Measurements from ENCODE around the gene DNAJA2. TPM values are rescaled to one million over a fixed set of nuclear protein-coding genes. Genes with fewer than 3 reads are reported as not detected.

The DNAJA2 gene
- polyA plus RNA-seq, 2 of the 4 experiments (the other 2 are of a cell fraction), result 33.7 to 82.3 TPM

DNA sequence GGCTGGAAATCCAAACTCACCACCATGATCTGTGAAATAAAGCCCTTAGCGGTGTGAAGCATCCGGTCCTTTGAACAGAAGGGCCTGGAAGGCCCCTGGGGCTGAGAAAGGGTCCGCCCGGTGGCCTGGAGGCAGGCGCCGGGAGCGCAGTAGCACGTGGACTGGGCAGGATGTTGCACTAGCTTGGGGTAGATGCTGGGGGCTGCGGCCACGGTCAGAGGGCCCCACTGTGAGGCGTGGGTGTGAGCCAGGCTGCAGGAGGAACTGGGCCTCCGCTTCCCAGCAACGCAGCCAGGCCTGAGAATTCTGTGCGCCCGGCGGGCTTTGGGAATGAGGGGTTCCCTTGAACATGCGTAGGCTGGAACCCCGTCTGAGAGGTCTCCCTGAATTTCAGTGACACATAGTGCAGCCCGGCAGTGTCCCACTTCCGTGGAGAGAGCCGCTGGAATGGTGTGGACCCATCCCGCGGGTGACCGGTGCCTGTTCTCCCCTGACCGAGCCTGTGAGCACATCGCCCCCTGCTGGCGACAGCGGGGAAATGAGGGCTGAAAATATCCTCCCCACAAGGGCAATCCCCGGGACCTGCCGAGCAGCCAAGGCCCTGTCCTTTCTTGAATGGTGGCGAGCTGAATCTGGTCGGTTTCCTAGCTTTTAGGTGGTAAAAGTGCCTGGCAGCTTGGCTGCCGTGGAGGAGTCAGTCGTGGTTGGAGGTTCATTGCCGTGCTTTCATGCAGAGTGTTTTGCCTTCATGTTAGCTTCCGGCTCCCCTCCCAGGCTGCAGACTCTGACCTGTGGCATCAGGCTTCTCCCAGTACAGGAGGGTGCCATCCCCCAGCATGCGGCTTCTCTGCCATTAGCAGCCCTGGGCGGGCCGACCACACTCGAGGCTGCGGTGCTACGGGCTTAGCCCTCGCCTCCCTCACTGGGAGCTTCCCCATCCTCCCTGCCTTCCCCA, 43.8 kb downstream of the DNAJA2 start:
- ATAC-seq (peak; percentile 86 to 96), FAIRE-seq (peak; percentile 74), DNase-seq (ENCODE audit: low read depth in 1 of 2, low spot score in 1 of 2) (peak; percentile 62 to 81)
- no peak overlapping the region for H3K4me3 ChIP-seq
- H3K27ac ChIP-seq, result no peak overlapping the region
- H3K4me2 ChIP-seq, result no peak overlapping the region
- 64% methylated on average over 25 of the region's 43 CpGs for WGBS (ENCODE audit: missing lambda C conversion rate)
- CTCF ChIA-PET, result interaction anchor here (0.6 to 6.7 kb wide), 37 partner anchors 9 to 1649 kb away, joined by 3 to 82 read pairs (median 5); partner anchors contain the start of gene GPT2
- TF ChIP-seq, protein P1, sequence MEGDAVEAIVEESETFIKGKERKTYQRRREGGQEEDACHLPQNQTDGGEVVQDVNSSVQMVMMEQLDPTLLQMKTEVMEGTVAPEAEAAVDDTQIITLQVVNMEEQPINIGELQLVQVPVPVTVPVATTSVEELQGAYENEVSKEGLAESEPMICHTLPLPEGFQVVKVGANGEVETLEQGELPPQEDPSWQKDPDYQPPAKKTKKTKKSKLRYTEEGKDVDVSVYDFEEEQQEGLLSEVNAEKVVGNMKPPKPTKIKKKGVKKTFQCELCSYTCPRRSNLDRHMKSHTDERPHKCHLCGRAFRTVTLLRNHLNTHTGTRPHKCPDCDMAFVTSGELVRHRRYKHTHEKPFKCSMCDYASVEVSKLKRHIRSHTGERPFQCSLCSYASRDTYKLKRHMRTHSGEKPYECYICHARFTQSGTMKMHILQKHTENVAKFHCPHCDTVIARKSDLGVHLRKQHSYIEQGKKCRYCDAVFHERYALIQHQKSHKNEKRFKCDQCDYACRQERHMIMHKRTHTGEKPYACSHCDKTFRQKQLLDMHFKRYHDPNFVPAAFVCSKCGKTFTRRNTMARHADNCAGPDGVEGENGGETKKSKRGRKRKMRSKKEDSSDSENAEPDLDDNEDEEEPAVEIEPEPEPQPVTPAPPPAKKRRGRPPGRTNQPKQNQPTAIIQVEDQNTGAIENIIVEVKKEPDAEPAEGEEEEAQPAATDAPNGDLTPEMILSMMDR (IDR thresholded peaks at IDR 0.05), result peak; percentile 83
- peak; percentile 64 for TF ChIP-seq SMC3 (IDR thresholded peaks at IDR 0.05)
- TF ChIP-seq SREBF2 (IDR thresholded peaks at IDR 0.05), result no peak
- TF ChIP-seq ZC3H11A (IDR thresholded peaks at IDR 0.05), result no peak
- TF ChIP-seq RAD21 (conservative IDR thresholded peaks at IDR 0.05 in 1 of 2, IDR thresholded peaks at IDR 0.05 in 1 of 2), result peak; percentile 67 to 68
- POLR2A ChIA-PET, result no interaction called here
- no peaks in the 10 kb centered on the region for H3K4me1 ChIP-seq
- H3K9me3 ChIP-seq, result no peaks in the 10 kb centered on the region

DNA sequence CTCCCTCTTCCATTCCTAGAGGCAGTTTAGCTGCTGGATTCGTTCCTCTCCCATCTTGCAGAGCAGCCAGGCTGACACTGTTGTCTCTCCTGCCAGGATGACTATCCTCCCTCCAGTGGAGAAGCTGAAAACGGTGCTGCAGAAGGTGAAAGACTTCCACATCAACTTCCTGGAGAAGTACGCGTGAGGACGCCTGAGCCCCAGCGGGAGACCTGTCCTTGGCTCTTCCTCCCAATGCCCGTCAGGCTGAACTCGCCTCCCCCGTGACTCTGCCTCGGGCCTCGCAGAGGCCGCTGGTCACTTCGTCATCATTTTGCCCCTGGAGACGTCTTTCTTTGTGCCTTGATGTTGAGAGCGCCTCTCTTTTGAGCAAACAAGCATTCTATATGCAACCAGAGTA, 44.7 kb downstream of the DNAJA2 start:
- Histone ChIP-seq H3K4me3 (no peak overlapping the region), H3K4me2 (no peak overlapping the region), H3K9me3 (no peaks in the 10 kb centered on the region), H3K27ac (no peak overlapping the region), H3K4me1 (no peaks in the 10 kb centered on the region)
- no peak for TF ChIP-seq MAZ (IDR thresholded peaks at IDR 0.05; ENCODE audit: borderline replicate concordance, low read depth, low read length)
- no peak for TF ChIP-seq CHD4 (IDR thresholded peaks at IDR 0.05; ENCODE audit: borderline replicate concordance)
- TF ChIP-seq EHF (CRISPR knock-in tag; IDR thresholded peaks at IDR 0.05), result no peak
- TF ChIP-seq, protein P2, sequence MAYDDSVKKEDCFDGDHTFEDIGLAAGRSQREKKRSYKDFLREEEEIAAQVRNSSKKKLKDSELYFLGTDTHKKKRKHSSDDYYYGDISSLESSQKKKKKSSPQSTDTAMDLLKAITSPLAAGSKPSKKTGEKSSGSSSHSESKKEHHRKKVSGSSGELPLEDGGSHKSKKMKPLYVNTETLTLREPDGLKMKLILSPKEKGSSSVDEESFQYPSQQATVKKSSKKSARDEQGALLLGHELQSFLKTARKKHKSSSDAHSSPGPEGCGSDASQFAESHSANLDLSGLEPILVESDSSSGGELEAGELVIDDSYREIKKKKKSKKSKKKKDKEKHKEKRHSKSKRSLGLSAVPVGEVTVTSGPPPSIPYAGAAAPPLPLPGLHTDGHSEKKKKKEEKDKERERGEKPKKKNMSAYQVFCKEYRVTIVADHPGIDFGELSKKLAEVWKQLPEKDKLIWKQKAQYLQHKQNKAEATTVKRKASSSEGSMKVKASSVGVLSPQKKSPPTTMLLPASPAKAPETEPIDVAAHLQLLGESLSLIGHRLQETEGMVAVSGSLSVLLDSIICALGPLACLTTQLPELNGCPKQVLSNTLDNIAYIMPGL (CRISPR knock-in tag; IDR thresholded peaks at IDR 0.05; ENCODE audit: borderline replicate concordance), result no peak
- TF ChIP-seq ZFP36 (IDR thresholded peaks at IDR 0.05; ENCODE audit: borderline replicate concordance, partially characterized antibody), result no peak
- no peak for TF ChIP-seq CEBPB (IDR thresholded peaks at IDR 0.05)
- TF ChIP-seq ZSCAN20 (CRISPR knock-in tag; IDR thresholded peaks at IDR 0.05), result no peak
- TF ChIP-seq, protein P3, sequence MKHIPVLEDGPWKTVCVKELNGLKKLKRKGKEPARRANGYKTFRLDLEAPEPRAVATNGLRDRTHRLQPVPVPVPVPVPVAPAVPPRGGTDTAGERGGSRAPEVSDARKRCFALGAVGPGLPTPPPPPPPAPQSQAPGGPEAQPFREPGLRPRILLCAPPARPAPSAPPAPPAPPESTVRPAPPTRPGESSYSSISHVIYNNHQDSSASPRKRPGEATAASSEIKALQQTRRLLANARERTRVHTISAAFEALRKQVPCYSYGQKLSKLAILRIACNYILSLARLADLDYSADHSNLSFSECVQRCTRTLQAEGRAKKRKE (CRISPR knock-in tag; IDR thresholded peaks at IDR 0.05; ENCODE audit: low read depth), result no peak
- no peak for TF ChIP-seq RNF2 (IDR thresholded peaks at IDR 0.05; ENCODE audit: borderline replicate concordance, low read depth)
- no peak for TF ChIP-seq HOXB13 (CRISPR knock-in tag; IDR thresholded peaks at IDR 0.05; ENCODE audit: low read depth)
- no peak for TF ChIP-seq ESRRA (IDR thresholded peaks at IDR 0.05; ENCODE audit: borderline replicate concordance, low read length)
- no peak for TF ChIP-seq JUNB (IDR thresholded peaks at IDR 0.05)
- TF ChIP-seq RFX5 (IDR thresholded peaks at IDR 0.05), result no peak
- no peak for TF ChIP-seq ZNF302 (CRISPR knock-in tag; IDR thresholded peaks at IDR 0.05)
- no peak for TF ChIP-seq GATA3 (IDR thresholded peaks at IDR 0.05; ENCODE audit: borderline replicate concordance)
- no peak for TF ChIP-seq EP300 (IDR thresholded peaks at IDR 0.05)
- no peak for FAIRE-seq
- WGBS (ENCODE audit: missing lambda C conversion rate), result 87% methylated on average over 15 of the region's 15 CpGs
- ChIA-PET POLR2A (no interaction called here), CTCF (interaction anchor here (0.6 to 6.7 kb wide), 20 partner anchors 10 to 1695 kb away, joined by 3 to 82 read pairs (median 6); partner anchors contain the start of gene GPT2)
- ATAC-seq, result no peak
- DNase-seq (ENCODE audit: low read depth in 1 of 2, low spot score in 1 of 2), result no peak
